Mononuclear cell (primary cell): Measurements from ENCODE around the gene SLC25A40. TPM values are rescaled to one million over a fixed set of nuclear protein-coding genes. Genes with fewer than 3 reads are reported as not detected.
"Not testable (repeated sequence)": the region's sequence is repeated elsewhere in the genome, so short reads cannot be mapped to it uniquely, and the experiment has no call there.

Experiments
- H3K27me3 ChIP-seq: 2 replicates; pipeline ENCODE4 v1.6.0; 2011; ENCODE audit warnings: low read length, control low read depth; ENCODE audit not compliant: insufficient read depth
- H3K4me1 ChIP-seq: 2 replicates; pipeline ENCODE4 v1.5.1; 2011; ENCODE audit warnings: mild to moderate bottlenecking, low read length, control low read depth; ENCODE audit not compliant: insufficient read depth
- H3K4me3 ChIP-seq: 2 replicates; pipeline ENCODE4 v1.5.1; 2011; ENCODE audit warnings: mild to moderate bottlenecking, low read length, moderate library complexity
- H3K9me3 ChIP-seq: 2 replicates; pipeline ENCODE4 v1.5.1; 2011; ENCODE audit warnings: low read depth, mild to moderate bottlenecking, control low read depth, low read length
- total RNA-seq: library from RNA; depleted of rRNA; stranded (reverse); fragments of >200 nt; gene quantifications from one replicate; pipeline ENCODE4 v1.2.3, GENCODE V29; 2012

SLC25A40 gene
- 9.7 TPM for total RNA-seq

GRCh38 chr7:87876040-87876868 is at the start of gene SLC25A40, which contains the start of gene DBF4:
Gene SLC25A40 (minus strand): TSS chr7:87876360. CDS start chr7:87858727, 17,633 bp downstream.
Gene DBF4 (plus strand): TSS chr7:87876493. CDS start chr7:87876733, 240 bp downstream.
- Histone ChIP-seq H3K27me3 (no peaks in the 10 kb centered on the region), H3K4me3 (peak within 1 kb of the TSS; percentile 90), H3K9me3 (no peaks in the 10 kb centered on the region), H3K4me1 (peaks cover 45% of the 10 kb centered on the region)

GRCh38 chr7:87922759-87923395 is 46.7 kb upstream of the SLC25A40 start:
- not testable (repeated sequence) for H3K4me1 ChIP-seq, H3K27me3 ChIP-seq, H3K9me3 ChIP-seq, H3K4me3 ChIP-seq

- H3K9me3 ChIP-seq, result no peaks in the 10 kb centered on the region
- no peaks in the 10 kb centered on the region for H3K27me3 ChIP-seq
- no peaks in the 10 kb centered on the region for H3K4me1 ChIP-seq
- no peak overlapping the region for H3K4me3 ChIP-seq
Observed at GRCh38 chr7:87920578-87920977, 44.4 kb upstream of the SLC25A40 start.

- Histone ChIP-seq H3K27me3 (no peaks in the 10 kb centered on the region), H3K9me3 (no peaks in the 10 kb centered on the region), H3K4me3 (no peak overlapping the region), H3K4me1 (no peaks in the 10 kb centered on the region)
Observed at GRCh38 chr7:87919875-87920274, 43.7 kb upstream of the SLC25A40 start.

- no peak overlapping the region for H3K4me3 ChIP-seq
- H3K4me1 ChIP-seq, result no peaks in the 10 kb centered on the region
- no peaks in the 10 kb centered on the region for H3K9me3 ChIP-seq
- H3K27me3 ChIP-seq, result no peaks in the 10 kb centered on the region
Observed at GRCh38 chr7:87918740-87919139, 42.6 kb upstream of the SLC25A40 start.

- Histone ChIP-seq H3K4me3 (no peak overlapping the region), H3K4me1 (peaks cover 8% of the 10 kb centered on the region), H3K9me3 (no peaks in the 10 kb centered on the region), H3K27me3 (no peaks in the 10 kb centered on the region)
Observed at GRCh38 chr7:87912121-87912520, 36.0 kb upstream of the SLC25A40 start.

GRCh38 chr7:87908814-87909213 is 32.7 kb upstream of the SLC25A40 start:
- H3K27me3 ChIP-seq, H3K4me1 ChIP-seq, H3K9me3 ChIP-seq, H3K4me3 ChIP-seq: not testable (repeated sequence)

GRCh38 chr7:87907136-87907906 is 31.2 kb upstream of the SLC25A40 start:
- H3K27me3 ChIP-seq, H3K9me3 ChIP-seq, H3K4me1 ChIP-seq, H3K4me3 ChIP-seq: not testable (repeated sequence)

- H3K27me3 ChIP-seq, result no peaks in the 10 kb centered on the region
- no peaks in the 10 kb centered on the region for H3K4me1 ChIP-seq
- no peaks in the 10 kb centered on the region for H3K9me3 ChIP-seq
- no peak overlapping the region for H3K4me3 ChIP-seq
Observed at GRCh38 chr7:87899255-87899654, 23.1 kb upstream of the SLC25A40 start.

GRCh38 chr7:87895363-87895762 is 19.2 kb upstream of the SLC25A40 start:
- no peak overlapping the region for H3K4me3 ChIP-seq
- no peaks in the 10 kb centered on the region for H3K9me3 ChIP-seq
- H3K4me1 ChIP-seq, result no peaks in the 10 kb centered on the region
- no peaks in the 10 kb centered on the region for H3K27me3 ChIP-seq

GRCh38 chr7:87886875-87887274 is 10.7 kb upstream of the SLC25A40 start:
- no peaks in the 10 kb centered on the region for H3K9me3 ChIP-seq
- H3K27me3 ChIP-seq, result no peaks in the 10 kb centered on the region
- no peak overlapping the region for H3K4me3 ChIP-seq
- no peaks in the 10 kb centered on the region for H3K4me1 ChIP-seq

GRCh38 chr7:87885018-87885417 is 8.9 kb upstream of the SLC25A40 start:
- Histone ChIP-seq H3K27me3 (no peaks in the 10 kb centered on the region), H3K9me3 (no peaks in the 10 kb centered on the region), H3K4me1 (no peaks in the 10 kb centered on the region), H3K4me3 (no peak overlapping the region)

GRCh38 chr7:87882151-87882937 is 6.2 kb upstream of the SLC25A40 start:
- peaks cover 9% of the 10 kb centered on the region for H3K4me1 ChIP-seq

GRCh38 chr7:87878208-87878735 is 2.1 kb upstream of the SLC25A40 start:
- Histone ChIP-seq H3K9me3 (no peaks in the 10 kb centered on the region), H3K4me1 (peaks cover 33% of the 10 kb centered on the region), H3K4me3 (no peak overlapping the region)

More at GRCh38 chr7:87882151-87882937, 6.2 kb upstream of the SLC25A40 start:
- no peaks in the 10 kb centered on the region for H3K9me3 ChIP-seq
- no peak overlapping the region for H3K4me3 ChIP-seq
- no peaks in the 10 kb centered on the region for H3K27me3 ChIP-seq

More at GRCh38 chr7:87878208-87878735, 2.1 kb upstream of the SLC25A40 start:
- no peaks in the 10 kb centered on the region for H3K27me3 ChIP-seq
